VCaP (cell line): ENCODE results near the gene KRT73.

ENCODE experiments used
- H3K27ac ChIP-seq: fragments of 450-650 bp; 2 replicates; pipeline ENCODE4 v1.5.1; 2017
- CTCF ChIP-seq: fragments of 450-650 bp; conservative IDR thresholded peaks from 2 replicates; pipeline ENCODE4 v1.5.1; 2017; ENCODE audit warnings: mild to moderate bottlenecking, moderate library complexity

KRT73 gene

GRCh38 chr12:52618866-52619265 is 507 bp upstream of the KRT73 start:
- TF ChIP-seq CTCF = no peak
- H3K27ac ChIP-seq = no peak overlapping the region

GRCh38 chr12:52617403-52617785 is 965 bp downstream of the KRT73 start:
- TF ChIP-seq CTCF = no peak
- no peak overlapping the region for H3K27ac ChIP-seq

GRCh38 chr12:52616680-52617402 is 1.5 kb downstream of the KRT73 start:
- H3K27ac ChIP-seq = no peak overlapping the region
- no peak for TF ChIP-seq CTCF

- TF ChIP-seq CTCF = no peak
- H3K27ac ChIP-seq = no peak overlapping the region
Measured at GRCh38 chr12:52615912-52616311, 2.4 kb downstream of the KRT73 start.

- TF ChIP-seq CTCF = no peak
- H3K27ac ChIP-seq = no peak overlapping the region
Measured at GRCh38 chr12:52615208-52615868, 3.0 kb downstream of the KRT73 start.

GRCh38 chr12:52614381-52615207 is 3.8 kb downstream of the KRT73 start:
- no peak for TF ChIP-seq CTCF
- H3K27ac ChIP-seq = no peak overlapping the region

- no peak for TF ChIP-seq CTCF
Measured at GRCh38 chr12:52613384-52614030, 4.9 kb downstream of the KRT73 start.

More at GRCh38 chr12:52613384-52614030, 4.9 kb downstream of the KRT73 start:
- H3K27ac ChIP-seq = no peak overlapping the region; the same call in 1 of the 2 replicates
